HG03469 (cell line): ENCODE measurements around the gene SDF2.
A peak's percentile ranks its signal among the peaks of the same experiment; 100 is the strongest.
"Not testable (repeated sequence)": the region's sequence is repeated elsewhere in the genome, so short reads cannot be mapped to it uniquely, and the experiment has no call there.

ENCODE experiments used
- ATAC-seq: cut with Tn5 transposase; IDR thresholded peaks from one replicate; pipeline ENCODE4 v1.9.1; 2021; ENCODE audit warnings: mild to moderate bottlenecking, moderate library complexity, moderate number of reproducible peaks; ENCODE audit not compliant: unreplicated experiment

Gene SDF2

DNA sequence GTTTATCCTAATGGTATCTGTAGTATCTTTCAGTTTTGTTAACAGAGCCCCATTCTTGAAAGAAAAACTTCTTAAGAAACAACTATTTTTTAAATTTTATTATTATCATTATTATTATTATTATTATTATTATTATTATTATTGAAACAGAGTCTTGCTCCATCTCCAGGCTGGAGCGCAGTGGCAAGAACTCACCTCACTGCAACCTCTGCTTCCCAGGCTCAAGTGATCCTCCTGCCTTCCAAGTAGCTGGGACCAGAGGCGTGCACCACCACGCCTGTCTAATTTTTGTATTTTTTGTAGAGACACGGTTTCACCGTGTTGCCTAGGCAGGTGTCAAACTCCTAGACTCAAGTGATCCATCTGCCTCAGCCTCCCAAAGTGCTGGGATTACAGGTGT lies 23.7 kb upstream of the SDF2 start:
- no peak for ATAC-seq

DNA sequence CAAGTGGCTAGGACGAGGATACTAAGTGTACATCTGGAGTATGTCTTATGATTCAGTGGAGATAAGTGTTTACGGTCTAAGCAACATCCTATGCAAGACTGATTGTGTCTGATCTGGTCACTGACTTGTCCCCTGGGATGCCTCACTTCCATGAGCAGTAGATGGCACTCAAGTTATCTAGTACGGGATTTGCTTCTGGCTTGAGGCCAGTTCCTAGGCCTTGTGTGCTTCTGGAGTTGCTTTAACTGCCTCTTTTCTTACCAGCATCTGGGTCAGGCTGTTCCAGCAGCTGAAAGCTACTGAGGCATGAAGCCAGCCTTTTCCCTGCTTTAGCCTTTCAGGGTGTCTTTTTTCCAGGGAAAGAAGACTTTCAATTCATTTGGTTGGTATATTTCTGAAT lies 23.3 kb upstream of the SDF2 start:
- ATAC-seq = no peak

DNA sequence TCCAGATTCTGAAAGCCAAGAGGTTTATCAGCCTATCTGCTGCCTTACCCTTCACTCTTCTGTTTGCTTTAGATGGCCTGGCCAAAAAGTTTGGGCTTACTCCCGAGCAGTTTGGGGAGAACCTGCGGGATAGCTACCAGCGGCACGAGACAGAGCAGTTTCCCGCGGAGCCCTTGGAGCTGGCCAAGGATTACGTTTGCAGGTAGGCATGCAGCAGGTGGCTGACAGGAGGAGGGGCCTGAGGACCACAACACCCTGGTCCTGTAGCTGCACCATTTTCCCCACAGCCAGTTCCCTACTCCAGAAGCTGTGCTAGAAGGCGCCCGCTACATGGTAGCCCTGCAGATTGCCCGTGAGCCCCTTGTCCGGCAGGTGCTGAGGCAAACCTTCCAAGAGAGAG lies 20.9 kb upstream of the SDF2 start:
- no peak for ATAC-seq

DNA sequence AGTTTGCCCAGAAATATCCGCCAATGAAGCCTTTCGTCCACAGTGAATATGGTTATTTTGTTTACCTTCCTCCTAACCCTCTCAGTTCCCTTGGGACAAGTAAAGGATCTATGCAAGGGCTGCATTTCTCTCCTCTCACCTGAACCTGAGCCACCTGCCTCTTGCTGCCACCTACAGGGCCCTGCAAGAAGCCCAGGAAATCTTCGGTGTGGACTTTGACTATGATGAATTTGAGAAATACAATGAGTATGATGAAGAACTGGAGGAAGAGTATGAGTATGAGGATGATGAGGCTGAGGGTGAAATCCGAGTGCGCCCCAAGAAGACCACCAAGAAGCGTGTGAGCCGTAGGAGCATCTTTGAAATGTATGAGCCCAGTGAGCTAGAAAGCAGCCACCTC lies 14.3 kb upstream of the SDF2 start:
- ATAC-seq = no peak

DNA sequence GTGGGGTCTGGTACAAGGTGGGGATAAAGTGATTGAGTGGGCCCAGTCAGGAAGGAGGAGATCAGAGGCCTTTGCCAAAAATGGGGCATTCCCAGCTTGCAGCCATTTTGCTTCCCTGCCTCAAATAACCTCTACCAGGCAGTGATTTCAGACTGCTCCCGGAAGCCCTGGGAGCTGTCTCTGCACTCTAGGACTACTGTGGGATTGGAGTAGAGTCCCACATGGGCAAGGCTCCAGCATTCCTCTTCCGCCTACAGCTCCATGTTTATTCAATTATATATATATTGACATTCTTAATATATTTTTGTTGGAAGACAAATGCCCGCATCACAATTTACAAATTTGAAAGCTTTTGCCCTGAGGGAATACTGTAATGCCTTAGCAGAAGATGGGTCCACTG lies 13.8 kb upstream of the SDF2 start:
- ATAC-seq = no peak

DNA sequence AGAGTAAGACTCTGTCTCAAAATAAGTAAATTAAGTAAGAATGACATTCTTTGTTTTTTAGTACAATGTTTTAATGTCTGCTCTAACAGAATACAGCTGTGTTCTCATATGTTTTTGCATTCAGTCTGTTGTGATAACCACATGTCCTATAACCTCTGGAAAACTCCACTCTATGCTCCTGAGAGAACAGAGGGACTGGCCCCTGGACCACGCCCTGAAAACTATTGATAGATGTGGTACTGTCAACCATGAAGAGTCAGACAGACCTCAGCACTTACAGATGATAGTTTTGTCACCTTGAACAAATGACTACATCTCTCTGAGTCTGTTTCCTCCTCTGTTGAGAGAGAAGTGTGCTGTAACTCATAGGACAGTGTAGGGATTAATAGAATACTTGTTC lies 8.2 kb upstream of the SDF2 start:
- no peak for ATAC-seq

DNA sequence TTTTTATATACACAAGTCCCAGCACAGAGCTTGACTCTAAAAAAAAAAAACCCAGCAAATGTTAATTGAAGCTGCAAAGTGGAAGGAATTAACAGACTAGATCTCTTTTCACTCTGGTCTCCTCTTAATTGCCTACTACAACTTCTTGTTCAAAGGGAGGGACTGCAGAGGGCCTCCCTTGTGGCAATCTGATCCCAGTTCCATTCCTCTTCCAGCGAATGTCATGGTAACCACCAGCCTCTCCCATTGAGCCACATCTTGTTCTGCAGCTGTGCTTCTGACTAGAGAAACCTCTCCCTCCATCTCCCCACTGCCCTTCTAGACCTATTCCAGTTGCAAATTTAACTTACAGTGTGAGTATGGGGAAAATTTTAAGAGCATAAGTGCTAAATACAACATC lies 6.2 kb upstream of the SDF2 start:
- no peak for ATAC-seq

DNA sequence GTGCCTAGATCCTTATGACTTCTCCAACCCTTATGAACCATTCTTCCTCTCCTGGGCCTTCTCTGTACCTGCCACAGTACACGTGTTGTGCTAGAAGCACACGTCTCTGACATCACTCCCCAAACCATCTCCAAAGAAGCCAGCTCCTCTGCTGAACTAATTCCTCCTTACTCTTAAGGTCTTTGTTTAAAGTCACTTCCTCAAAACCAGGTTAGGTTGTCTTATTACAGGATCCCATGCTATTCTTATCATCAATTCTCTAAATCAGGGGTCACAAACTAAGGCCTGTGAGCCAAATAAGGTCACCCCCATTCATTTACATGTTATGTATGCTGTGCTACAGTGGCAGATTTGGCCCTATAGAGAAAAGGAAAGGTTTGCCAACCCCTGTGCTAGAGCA lies 4.3 kb upstream of the SDF2 start:
- no peak for ATAC-seq

DNA sequence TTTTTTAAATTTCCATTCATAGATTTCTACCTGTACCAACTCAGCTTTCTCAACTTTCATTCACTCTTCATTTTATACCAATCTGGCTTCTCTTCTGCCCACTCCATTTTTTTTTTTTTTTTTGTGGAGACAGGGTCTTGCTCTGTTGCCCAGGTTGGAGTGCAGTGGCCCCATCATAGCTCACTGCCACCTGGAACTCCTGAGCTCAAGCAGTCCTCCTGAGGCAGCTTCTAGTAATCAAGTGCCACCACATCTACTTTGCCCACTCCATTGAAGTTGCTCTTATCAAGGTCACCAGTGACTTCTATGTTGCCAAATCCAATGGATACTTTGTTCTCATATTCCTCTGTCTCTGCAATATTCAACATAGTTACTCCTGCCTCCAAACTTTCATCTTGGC lies 2.0 kb upstream of the SDF2 start:
- ATAC-seq = no peak

DNA sequence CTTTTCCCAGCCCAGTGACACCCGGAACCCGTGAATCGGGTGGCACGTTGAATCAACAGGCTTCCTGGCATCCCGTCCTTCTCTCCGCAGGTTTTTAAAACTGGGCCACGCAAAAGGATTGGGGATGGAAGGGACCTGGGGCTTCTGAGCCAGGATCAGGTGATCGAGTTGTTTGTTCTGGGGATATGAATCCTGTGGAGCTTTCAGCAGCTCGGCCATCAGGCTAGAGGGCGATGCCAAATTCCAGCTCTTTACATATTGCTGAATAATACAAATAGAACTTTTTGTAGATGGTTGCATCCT lies 772 bp upstream of the SDF2 start:
- ATAC-seq = no peak

DNA sequence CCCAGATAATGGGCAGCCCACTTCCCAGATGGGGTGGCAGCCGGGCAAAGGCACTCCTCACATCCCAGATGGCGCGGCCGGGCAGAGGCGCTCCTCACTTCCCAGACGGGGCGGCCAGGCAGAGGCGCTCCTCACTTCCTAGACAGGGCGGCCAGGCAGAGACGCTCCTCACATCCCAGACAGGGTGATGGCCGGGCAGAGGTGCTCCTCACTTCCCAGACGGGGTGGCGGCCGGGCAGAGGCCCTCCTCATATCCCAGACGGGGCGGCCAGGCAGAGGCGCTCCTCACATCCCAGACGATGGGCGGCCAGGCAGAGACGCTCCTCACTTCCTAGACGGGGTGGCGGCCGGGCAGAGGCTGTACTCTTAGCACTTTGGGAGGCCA lies 2.2 kb downstream of the SDF2 start:
- ATAC-seq = not testable (repeated sequence)

DNA sequence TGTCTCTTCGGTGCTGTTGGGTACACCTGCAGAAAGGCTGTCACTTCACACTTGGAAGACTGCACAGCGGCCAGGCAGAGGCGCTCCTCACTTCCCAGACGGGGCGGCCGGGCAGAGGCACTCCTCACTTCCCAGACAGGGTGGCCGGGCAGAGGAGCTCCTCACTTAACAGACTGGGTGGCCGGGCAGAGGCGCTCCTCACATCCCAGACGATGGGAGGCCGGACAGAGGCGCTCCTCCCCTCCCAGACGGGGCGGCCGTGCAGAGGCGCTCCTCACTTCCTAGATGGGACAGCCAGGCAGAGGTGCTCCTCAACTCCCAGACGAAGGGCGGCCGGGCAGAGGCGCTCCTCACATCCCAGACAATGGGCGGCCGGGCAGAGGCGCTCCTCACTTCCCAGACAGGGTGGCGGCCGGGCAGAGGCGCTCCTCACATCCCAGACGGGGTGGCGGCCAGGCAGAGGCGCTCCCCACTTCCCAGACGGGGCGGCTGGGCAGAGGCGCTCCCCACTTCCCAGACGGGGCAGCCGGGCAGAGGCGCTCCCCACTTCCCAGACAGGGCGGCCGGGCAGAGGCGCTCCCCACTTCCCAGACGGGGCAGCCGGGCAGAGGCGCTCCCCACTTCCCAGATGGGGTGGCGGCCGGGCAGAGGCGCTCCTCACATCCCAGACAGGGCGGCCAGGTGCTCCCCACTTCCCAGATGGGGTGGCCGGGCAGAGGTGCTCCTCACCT lies 2.8 kb downstream of the SDF2 start:
- not testable (repeated sequence) for ATAC-seq

DNA sequence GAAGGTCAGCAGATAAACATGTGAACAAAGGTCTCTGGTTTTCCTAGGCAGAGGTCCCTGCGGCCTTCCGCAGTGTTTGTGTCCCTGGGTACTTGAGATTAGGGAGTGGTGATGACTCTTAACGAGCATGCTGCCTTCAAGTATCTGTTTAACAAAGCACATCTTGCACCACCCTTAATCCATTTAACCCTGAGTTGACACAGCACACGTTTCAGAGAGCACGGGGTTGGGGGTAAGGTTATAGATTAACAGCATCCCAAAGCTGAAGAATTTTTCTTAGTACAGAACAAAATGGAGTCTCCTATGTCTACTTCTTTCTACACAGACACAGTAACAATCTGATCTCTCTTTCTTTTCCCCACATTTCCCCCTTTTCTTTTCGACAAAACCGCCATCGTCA lies 3.4 kb downstream of the SDF2 start:
- not testable (repeated sequence) for ATAC-seq

DNA sequence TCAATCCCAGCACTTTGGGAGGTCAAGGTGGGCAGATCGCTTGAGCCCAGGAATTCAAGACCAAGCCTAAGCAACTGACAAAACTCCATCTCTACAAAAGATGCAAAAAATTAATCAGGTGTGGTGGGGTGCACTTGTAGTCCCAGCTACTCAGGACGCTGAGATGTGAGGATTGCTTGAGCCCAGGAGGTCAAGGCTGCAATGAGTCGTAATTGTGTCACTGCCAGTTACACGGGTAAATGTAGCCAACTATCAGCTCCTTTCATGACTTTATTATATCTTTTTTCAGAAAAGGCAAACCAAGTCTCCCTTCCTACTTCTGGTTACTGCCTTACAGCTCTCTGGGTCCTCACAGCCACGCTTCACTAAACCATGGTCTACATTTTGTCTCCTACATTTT lies 4.0 kb downstream of the SDF2 start:
- no peak for ATAC-seq

DNA sequence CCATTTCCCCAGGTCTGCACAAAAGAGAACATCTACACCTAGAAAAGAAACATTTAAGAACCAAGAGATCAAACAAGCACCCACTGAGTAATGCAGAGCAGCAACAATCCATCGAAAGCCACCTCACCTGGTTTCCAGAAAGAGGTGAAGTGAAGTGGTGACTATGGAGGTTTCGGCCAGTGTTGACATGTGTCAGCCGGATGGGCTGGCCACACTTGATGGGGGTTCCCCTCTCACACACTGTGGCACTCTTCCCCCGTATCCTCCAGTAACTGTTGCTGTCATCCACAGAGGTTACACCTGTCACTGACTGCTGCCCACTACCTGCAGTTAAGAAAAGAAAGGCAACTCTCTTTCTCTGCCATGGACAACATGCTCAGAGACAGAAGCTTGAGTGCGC lies 6.5 kb downstream of the SDF2 start:
- ATAC-seq = no peak

DNA sequence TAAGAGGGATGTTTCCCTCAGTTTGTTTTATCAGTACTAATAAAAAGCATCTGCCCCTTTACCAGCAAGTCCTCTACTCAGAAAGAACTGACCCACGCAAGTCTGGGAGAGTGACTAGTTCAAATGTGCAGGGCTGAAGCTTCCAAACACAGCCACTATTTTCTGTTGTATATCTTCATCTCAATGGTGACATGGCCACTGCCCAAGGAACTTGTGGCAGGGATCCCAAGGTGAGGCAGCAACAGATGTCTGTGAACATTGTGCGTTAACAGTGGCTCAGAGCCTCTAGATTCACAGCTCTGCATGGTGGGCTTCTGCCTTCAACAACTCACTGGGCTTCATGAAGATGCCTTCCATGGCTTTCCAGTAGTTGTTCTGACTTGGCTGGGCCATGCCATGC lies 13.0 kb downstream of the SDF2 start:
- ATAC-seq = no peak

DNA sequence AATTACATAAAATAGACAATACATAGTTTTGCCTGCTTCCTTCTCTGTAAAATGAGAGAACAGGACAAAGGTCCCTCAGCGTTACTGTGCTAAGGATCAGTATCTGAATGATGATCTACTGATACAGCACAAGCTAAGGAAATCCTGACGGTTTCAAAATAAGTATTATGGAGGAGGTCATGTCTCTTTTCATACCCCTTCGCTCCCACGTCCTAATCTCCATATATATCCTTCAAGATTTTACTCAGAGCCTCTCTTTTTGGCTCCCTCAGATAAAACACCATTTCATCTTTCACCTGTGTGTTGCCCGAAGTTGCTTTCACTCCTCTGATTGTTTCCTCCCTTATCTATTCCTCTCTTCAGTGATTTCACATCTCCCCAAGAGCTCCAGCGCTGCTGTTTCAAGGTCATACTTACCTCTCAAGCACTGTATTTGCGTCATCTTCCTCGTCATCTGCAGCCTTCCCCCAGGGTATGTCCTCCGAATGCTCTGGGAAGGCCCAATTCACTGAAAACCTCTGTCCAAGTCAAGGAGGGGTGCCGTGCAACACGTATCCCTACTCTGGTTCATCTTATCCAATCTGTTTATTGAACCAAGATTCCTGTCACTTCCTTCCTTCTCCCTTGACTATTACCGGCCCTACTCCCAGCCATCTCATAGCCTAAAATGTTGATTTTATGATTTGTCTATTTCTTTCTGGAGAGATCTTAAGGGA lies 15.5 kb downstream of the SDF2 start:
- no peak for ATAC-seq

DNA sequence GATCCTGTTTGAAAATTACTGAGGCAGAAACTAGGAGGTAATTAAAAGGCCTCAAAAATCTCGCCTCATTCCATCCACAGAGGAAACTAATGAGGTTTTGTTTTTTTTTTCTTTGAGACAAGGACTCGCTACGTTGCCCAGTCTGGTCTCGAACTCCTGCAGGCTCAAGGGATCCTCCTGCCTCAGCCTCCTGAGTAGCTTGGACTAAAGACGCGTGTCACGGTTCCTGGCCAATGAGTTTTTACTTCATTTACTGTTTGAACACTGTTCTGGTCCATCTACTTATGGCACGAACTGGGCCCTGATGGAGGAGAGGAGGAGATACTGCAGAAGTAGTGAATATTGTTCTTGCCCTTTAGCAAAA lies 16.1 kb downstream of the SDF2 start:
- no peak for ATAC-seq

DNA sequence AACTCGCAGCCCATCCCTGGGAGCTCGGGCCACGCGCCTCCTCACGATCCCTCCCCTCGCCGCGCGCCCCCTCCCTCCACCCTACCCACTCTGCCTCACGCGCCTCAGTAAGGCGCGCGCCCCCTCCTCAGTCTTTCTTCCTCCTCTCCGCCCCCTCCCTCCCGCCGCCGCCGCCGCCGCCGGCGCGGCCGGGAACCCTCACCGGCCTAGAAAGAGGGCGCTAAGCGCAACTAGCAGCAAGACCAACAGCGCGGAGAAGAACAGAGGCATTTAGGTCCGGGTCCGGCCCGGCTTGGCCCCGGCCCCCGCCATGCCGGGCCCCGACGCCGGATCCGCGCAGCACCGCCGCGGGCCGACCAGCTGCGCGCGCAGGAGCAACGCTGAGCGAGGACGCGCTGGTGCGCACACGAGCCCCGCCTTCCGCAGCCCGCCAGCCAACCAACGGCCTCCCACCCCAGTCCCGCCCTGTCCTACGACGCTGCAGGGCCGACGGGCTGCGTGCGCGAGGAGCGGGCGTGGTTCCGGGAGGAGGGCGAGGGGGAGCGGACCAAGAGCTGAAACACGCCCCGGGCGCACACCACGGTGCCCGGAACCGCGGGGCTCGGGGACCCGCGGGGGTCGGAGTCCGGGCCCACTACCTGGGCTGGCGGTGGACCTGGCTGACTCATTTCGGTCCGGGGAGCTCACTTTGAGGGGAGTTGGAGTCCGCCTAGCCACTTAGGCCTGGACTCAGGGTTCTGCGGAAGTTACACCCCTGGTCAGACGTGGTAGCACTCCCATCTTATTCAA lies 16.7 kb downstream of the SDF2 start, which contains the start of gene BLTP2:
Gene BLTP2 (minus strand): TSS at position 372 of the 789 bp plus-strand sequence. CDS start 102 bp downstream, at position 270.
- ATAC-seq = peak; percentile 75

DNA sequence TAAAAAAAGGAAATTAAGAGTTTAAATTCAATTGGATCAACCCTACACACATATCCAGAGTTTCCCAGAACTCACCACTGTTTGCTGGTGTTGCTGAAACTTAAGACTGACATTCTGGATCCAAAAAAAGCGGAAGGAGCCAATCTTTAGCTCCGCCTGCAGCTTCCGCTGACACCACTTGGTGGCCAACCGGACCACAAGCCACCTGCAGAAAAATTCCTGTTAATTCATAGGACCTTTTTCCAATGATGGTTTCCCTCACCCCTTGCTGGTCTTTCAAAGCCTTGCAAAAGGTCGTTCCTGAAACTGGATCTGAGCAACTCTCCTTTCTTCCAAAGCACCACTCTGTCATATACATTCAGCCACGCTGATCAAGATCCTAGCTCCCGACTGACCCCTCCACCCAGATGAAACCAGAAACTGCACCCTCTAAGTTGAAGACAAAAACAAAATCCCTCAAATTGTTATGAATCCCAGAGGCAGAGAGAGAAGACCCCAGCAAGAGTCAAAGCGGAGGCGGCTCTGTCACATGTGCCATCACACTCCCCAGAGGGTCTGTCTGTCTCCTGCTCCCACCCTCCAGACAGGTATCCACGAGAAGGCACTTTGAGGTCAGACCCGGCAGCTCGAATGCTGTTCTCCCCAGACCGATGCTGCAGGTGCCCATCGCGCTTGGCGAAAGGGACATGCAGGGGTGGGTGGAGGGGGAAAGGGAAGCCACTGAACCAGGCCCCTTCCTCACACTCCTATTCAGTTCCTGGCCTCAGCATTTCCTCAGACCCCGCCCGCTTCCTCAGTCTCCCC lies 17.5 kb downstream of the SDF2 start:
- no peak for ATAC-seq

DNA sequence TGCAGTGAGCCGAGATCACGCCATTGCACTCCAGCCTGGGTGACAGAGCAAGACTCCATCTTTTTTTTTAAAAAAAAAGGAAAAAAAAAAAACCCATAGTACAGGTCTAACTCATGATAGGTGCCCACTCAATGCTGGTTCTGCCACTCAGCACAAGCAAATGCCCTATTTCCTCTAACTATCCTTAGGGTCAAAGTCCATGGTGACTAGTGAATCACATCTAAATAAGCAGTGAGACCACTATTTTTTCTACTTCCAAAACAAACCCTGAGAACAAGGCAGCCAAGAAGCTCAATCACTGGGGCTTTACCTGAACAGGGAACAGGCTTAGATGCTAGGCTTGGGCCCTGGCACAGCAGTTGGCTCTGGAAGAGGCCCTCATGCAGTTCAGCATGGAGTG lies 20.1 kb downstream of the SDF2 start:
- no peak for ATAC-seq
